ENCODE data around the gene LRRC3B.

The LRRC3B gene

GRCh38 chr3:26712211-26713026 is 89.8 kb downstream of the LRRC3B start:
- DNase-seq (ENCODE audit: low spot score) = peak; percentile 35

GRCh38 chr3:26713091-26713490 is 90.5 kb downstream of the LRRC3B start:
- DNase-seq (ENCODE audit: low spot score) = no peak

GRCh38 chr3:26714485-26714884 is 91.9 kb downstream of the LRRC3B start:
- DNase-seq (ENCODE audit: low spot score) = no peak

- no peak for DNase-seq (ENCODE audit: low spot score)
Measured at GRCh38 chr3:26715431-26715830, 92.9 kb downstream of the LRRC3B start.

- no peak for DNase-seq (ENCODE audit: low spot score)
Measured at GRCh38 chr3:26718315-26718714, 95.7 kb downstream of the LRRC3B start.

GRCh38 chr3:26719134-26719533 is 96.6 kb downstream of the LRRC3B start:
- DNase-seq (ENCODE audit: low spot score) = no peak

GRCh38 chr3:26721047-26721446 is 98.5 kb downstream of the LRRC3B start:
- DNase-seq (ENCODE audit: low spot score) = no peak

GRCh38 chr3:26731843-26732242 is 109.3 kb downstream of the LRRC3B start:
- DNase-seq (ENCODE audit: low spot score) = no peak

GRCh38 chr3:26750263-26750662 is 127.7 kb downstream of the LRRC3B start:
- DNase-seq (ENCODE audit: low spot score) = no peak

- DNase-seq (ENCODE audit: low spot score) = no peak
Measured at GRCh38 chr3:26752466-26752865, 129.9 kb downstream of the LRRC3B start.

GRCh38 chr3:26753095-26753494 is 130.5 kb downstream of the LRRC3B start:
- DNase-seq (ENCODE audit: low spot score) = no peak

- no peak for DNase-seq (ENCODE audit: low spot score)
Measured at GRCh38 chr3:26757978-26758377, 135.4 kb downstream of the LRRC3B start.

Data from HuH-7.5 (cell line).